K562 (cell line): ENCODE measurements around the gene CAMK2A. TPM values are rescaled to one million over a fixed set of nuclear protein-coding genes. Genes with fewer than 3 reads are reported as not detected.

Experiments used
- ATAC-seq: fragments of 200-7000 bp; cut with Tn5 transposase; 3 replicates; pipeline ENCODE4 v1.9.1; 2020; ENCODE audit warnings: moderate library complexity
- BruUV-seq: library from RNA; stranded (reverse); fragments of 400-500 nt; replicated peaks from 2 replicates; lab custom pipeline; 2021; lab: Mats Ljungman, UMichigan
- CTCF ChIA-PET: fragments of 300-600 bp; formaldehyde crosslinking; extraction: SDS; loops from one replicate; lab custom pipeline; 2021; ENCODE audit warnings: low intra/inter-chr PET ratio; lab: Yijun Ruan, JAX
- POLR2A ChIA-PET: fragments of 300-600, 350-650 bp; sonication (Branson Sonifier 250); formaldehyde crosslinking; extraction: SDS; loops from one replicate; lab custom pipeline; 2021; ENCODE audit warnings: antibody characterized with exemption, inconsistent platforms; lab: Yijun Ruan, JAX
- DNase-seq, 4 experiments: peaks; one replicate each; pipeline versions ENCODE4 v3.0.0 to v3.0.0-alpha.2; 2011 to 2018; ENCODE audit warnings: low spot score in 3 of 4, mixed read lengths in 3 of 4; ENCODE audit errors: extremely low read depth in 1 of 4
- FAIRE-seq: peaks from 2 replicates; lab custom pipeline; 2011; peaks lifted over from hg19 to GRCh38; lab: Jason Lieb, UNC
- H2AFZ ChIP-seq: 2 replicates; pipeline ENCODE4 v1.6.0; 2011; ENCODE audit warnings: low read depth, low read length, control low read depth, inconsistent platforms
- H3K27ac ChIP-seq: fragments of 200-600 bp; 3 replicates; pipeline ENCODE4 v1.8.0; 2011; ENCODE audit warnings: low read depth, mild to moderate bottlenecking, control low read depth, inconsistent platforms, low read length, moderate library complexity, mixed read lengths; ENCODE audit errors: extremely low read depth
- H3K27me3 ChIP-seq, 2 experiments: fragments of 300-600 bp in 1 of 2; 2 replicates in 1 of 2; 3 replicates in 1 of 2; pipeline versions ENCODE4 v1.6.0 to v1.8.0; 2011; ENCODE audit warnings: inconsistent platforms in 2 of 2, low read length in 2 of 2, mild to moderate bottlenecking in 1 of 2, mixed read lengths in 1 of 2, moderate library complexity in 1 of 2; ENCODE audit not compliant: control insufficient read depth in 2 of 2, insufficient read depth in 2 of 2
- H3K36me3 ChIP-seq: fragments of 300-600 bp; 3 replicates; pipeline ENCODE4 v1.8.0; 2011; ENCODE audit warnings: mild to moderate bottlenecking, low read length, inconsistent platforms; ENCODE audit not compliant: control insufficient read depth, insufficient read depth
- H3K4me1 ChIP-seq, 2 experiments: fragments of 200-600 bp in 1 of 2; replicated peaks in 1 of 2; 2 replicates in 1 of 2; 3 replicates in 1 of 2; pipeline versions ENCODE4 v1.5.1 to v1.8.0; 2011; ENCODE audit warnings: inconsistent platforms in 2 of 2, low read length in 2 of 2, mild to moderate bottlenecking in 1 of 2, mixed read lengths in 1 of 2, moderate library complexity in 1 of 2; ENCODE audit not compliant: control insufficient read depth in 2 of 2, insufficient read depth in 2 of 2
- H3K4me2 ChIP-seq: 2 replicates; pipeline ENCODE4 v1.6.1; 2011; ENCODE audit warnings: low read length, control low read depth, inconsistent platforms, mixed read lengths; ENCODE audit not compliant: insufficient read depth
- H3K4me3 ChIP-seq: fragments of 200-600 bp; sonication (generic), shearing (Covaris generic); 2 replicates; pipeline ENCODE4 v1.5.1; 2016; ENCODE audit warnings: control low read depth, inconsistent platforms
- H3K79me2 ChIP-seq: fragments of 200-600 bp; 3 replicates; pipeline ENCODE4 v1.8.0; 2011; ENCODE audit warnings: low read length, inconsistent platforms; ENCODE audit not compliant: control insufficient read depth, insufficient read depth
- H3K9ac ChIP-seq, 2 experiments: 2 replicates each; pipeline versions ENCODE4 v1.6.0 to v1.6.1; 2011; ENCODE audit warnings: low read depth in 2 of 2, low read length in 2 of 2, control low read depth in 1 of 2, inconsistent platforms in 1 of 2, mild to moderate bottlenecking in 1 of 2, mixed read lengths in 1 of 2; ENCODE audit not compliant: insufficient read depth in 1 of 2
- H3K9me1 ChIP-seq: one replicate; pipeline ENCODE4 v1.6.0; 2011; ENCODE audit warnings: inconsistent platforms, mild to moderate bottlenecking, low read length, moderate library complexity; ENCODE audit not compliant: control insufficient read depth, insufficient read depth
- H3K9me3 ChIP-seq: replicated peaks from 2 replicates; pipeline ENCODE4 v1.5.1; 2011; ENCODE audit warnings: low read depth, low read length, inconsistent platforms; ENCODE audit not compliant: control insufficient read depth, insufficient read depth
- H4K20me1 ChIP-seq: replicated peaks from 2 replicates; pipeline ENCODE4 v1.6.1; 2011; ENCODE audit warnings: low read length, inconsistent platforms, mixed read lengths; ENCODE audit not compliant: control insufficient read depth, insufficient read depth
- BRD4 ChIP-seq: fragments of 200-600 bp; sonication (generic); IDR thresholded peaks from 2 replicates; pipeline ENCODE4 v1.6.1; 2017; ENCODE audit warnings: inconsistent platforms
- CBFA2T2 ChIP-seq: fragments of 450-650 bp; conservative IDR thresholded peaks from 2 replicates; pipeline ENCODE4 v1.6.1; 2017; ENCODE audit warnings: mild to moderate bottlenecking
- CBX2 ChIP-seq: fragments of 200-600 bp; sonication (generic); IDR thresholded peaks from one replicate; pipeline ENCODE4 v1.6.1; 2012; ENCODE audit warnings: mild to moderate bottlenecking, low read length, inconsistent platforms; ENCODE audit not compliant: insufficient read depth, poor library complexity, severe bottlenecking
- DEAF1 ChIP-seq: fragments of 450-650 bp; formaldehyde crosslinking; IDR thresholded peaks from 2 replicates; pipeline ENCODE4 v1.4.0; 2020; ENCODE audit warnings: mild to moderate bottlenecking, moderate library complexity
- HDAC2 ChIP-seq: fragments of 450-650 bp; IDR thresholded peaks from 2 replicates; pipeline ENCODE4 v1.6.1; 2016; ENCODE audit warnings: mild to moderate bottlenecking
- HMG20A ChIP-seq: fragments of 450-650 bp; formaldehyde crosslinking; conservative IDR thresholded peaks from 2 replicates; pipeline ENCODE4 v1.4.0; 2020; ENCODE audit warnings: mild to moderate bottlenecking, mixed read lengths
- KLF1 ChIP-seq: fragments of 450-650 bp; IDR thresholded peaks from 2 replicates; pipeline ENCODE4 v1.6.1; 2016; ENCODE audit warnings: missing genetic modification characterization, missing compliant biosample characterization
- LARP7 ChIP-seq: fragments of 450-650 bp; IDR thresholded peaks from 2 replicates; pipeline ENCODE4 v1.6.1; 2016
- PML ChIP-seq: IDR thresholded peaks from 2 replicates; pipeline ENCODE4 v1.6.1; 2012; ENCODE audit warnings: low read length, inconsistent platforms
- REST ChIP-seq, 2 experiments: fragments of 450-650 bp; formaldehyde crosslinking in 1 of 2; IDR thresholded peaks; 2 replicates each; pipeline versions ENCODE4 v1.4.0 to v1.6.1; 2014 to 2020; ENCODE audit warnings: mild to moderate bottlenecking in 2 of 2, borderline replicate concordance in 1 of 2, low read depth in 1 of 2
- TGIF2 ChIP-seq: sonication (generic); formaldehyde crosslinking; IDR thresholded peaks from 2 replicates; pipeline ENCODE4 v1.8.1; 2022; ENCODE audit warnings: mild to moderate bottlenecking, missing genetic modification reagents, moderate library complexity
- ZNF212 ChIP-seq: fragments of 450-650 bp; formaldehyde crosslinking; IDR thresholded peaks from 2 replicates; pipeline ENCODE4 v1.4.0; 2020; ENCODE audit warnings: mild to moderate bottlenecking
- WGBS: fragments of 100-300 bp; shearing (Covaris generic); methylation state at CpG from one replicate; pipeline ENCODE4 v1.1.6; 2016; ENCODE audit warnings: low coverage, mixed read lengths; ENCODE audit not compliant: insufficient coverage; ENCODE audit errors: missing lambda C conversion rate; 5-methylcytosine and 5-hydroxymethylcytosine counted together
- in situ Hi-C: fragments of 300-500 bp; cut with MboI; formaldehyde crosslinking; loops from 4 replicates; pipeline ENCODE4 v1.15.0; 2018; ENCODE audit warnings: inconsistent platforms, mixed read lengths
- intact Hi-C: fragments of 100-400 bp; cut with micrococcal nuclease; formaldehyde crosslinking; loops from 2 replicates; pipeline ENCODE4 v1.14.2; 2022
- polyA plus RNA-seq, 8 experiments: library from polyadenylated mRNA; depleted of rRNA in 4 of 8; stranded (reverse) in 5 of 8; unstranded in 3 of 8; fragments of >200 nt; fragmentation: Nextera tagmentation in 2 of 8; fragmentation: Illumina TruSeq in 1 of 8; extraction: Ambion mirVana in 2 of 8; extraction: Trizol in 1 of 8; gene quantifications; 2 replicates each; pipeline versions ENCODE4 v1.2.1 to v1.2.3, GENCODE V29; 2011 to 2014; ENCODE audit warnings: inconsistent platforms in 1 of 8, missing spikeins in 1 of 8
- total RNA-seq, 7 experiments: library from RNA; depleted of rRNA in 6 of 7; stranded (reverse); fragments of >200 nt in 6 of 7; fragmentation: Illumina TruSeq in 2 of 7; extraction: Trizol in 2 of 7; gene quantifications; 2 replicates each; pipeline versions ENCODE4 v1.2.1 to v1.2.3, GENCODE V29; 2011 to 2021; ENCODE audit warnings: low replicate concordance in 1 of 7
- TF ChIP-seq, protein P1 (sequence below): fragments of 250-450 bp; sonication (Bioruptor Pico); IDR thresholded peaks from 2 replicates; pipeline ENCODE4 v1.5.0; 2020; ENCODE audit warnings: mild to moderate bottlenecking

The CAMK2A gene
- total and polyA plus RNA-seq, 9 of the 15 experiments (the other 6 are each of a cell fraction or from before 2014, with no cell fraction given) = 0.01 to 0.18 (median 0.04) TPM; not detected in 6

- ATAC-seq (no peak), FAIRE-seq (no peak), DNase-seq (no peak)
- Histone ChIP-seq H3K79me2 (no peaks in the 10 kb centered on the region), H3K9me3 (no peaks in the 10 kb centered on the region), H3K9ac (no peak overlapping the region), H3K4me1 (peaks cover 0 to 11% of the 10 kb centered on the region in 2 experiments; a peak in 1 of 5 replicates), H4K20me1 (0 out of 2 replicates have a peak, but pooled peaks cover 7% of the 10 kb centered on the region), H2AFZ (no peak overlapping the region), H3K36me3 (no peaks in the 10 kb centered on the region), H3K4me3 (no peak overlapping the region), H3K4me2 (no peak overlapping the region), H3K27ac (no peak overlapping the region), H3K9me1 (no peaks in the 10 kb centered on the region), H3K27me3 (peaks cover 29 to 83% of the 10 kb centered on the region in 2 experiments)
- intact Hi-C loops (no loop called here), in situ Hi-C loops (no loop called here)
- WGBS = 10% methylated on average over 8 of the region's 8 CpGs
- no TSS peak for BruUV-seq
- POLR2A ChIA-PET = interaction anchor here (0.6 kb wide), 2 partner anchors 52 to 87 kb away, joined by 3 read pairs; no protein-coding TSS in a partner anchor
- CTCF ChIA-PET = no interaction called here
- TF ChIP-seq HMG20A (no peak), HDAC2 (no peak), REST (IDR thresholded peaks at IDR 0.05; ENCODE audit: borderline replicate concordance) (no peak), REST (CRISPR knock-in tag; IDR thresholded peaks at IDR 0.05; ENCODE audit: low read depth) (no peak), KLF1 (tag) (no peak), ZNF212 (CRISPR knock-in tag) (no peak), BRD4 (no peak), CBFA2T2 (no peak), TGIF2 (CRISPR knock-in tag) (no peak), CBX2 (no peak), PML (no peak), DEAF1 (CRISPR knock-in tag) (no peak), LARP7 (no peak)
- TF ChIP-seq, protein P1, sequence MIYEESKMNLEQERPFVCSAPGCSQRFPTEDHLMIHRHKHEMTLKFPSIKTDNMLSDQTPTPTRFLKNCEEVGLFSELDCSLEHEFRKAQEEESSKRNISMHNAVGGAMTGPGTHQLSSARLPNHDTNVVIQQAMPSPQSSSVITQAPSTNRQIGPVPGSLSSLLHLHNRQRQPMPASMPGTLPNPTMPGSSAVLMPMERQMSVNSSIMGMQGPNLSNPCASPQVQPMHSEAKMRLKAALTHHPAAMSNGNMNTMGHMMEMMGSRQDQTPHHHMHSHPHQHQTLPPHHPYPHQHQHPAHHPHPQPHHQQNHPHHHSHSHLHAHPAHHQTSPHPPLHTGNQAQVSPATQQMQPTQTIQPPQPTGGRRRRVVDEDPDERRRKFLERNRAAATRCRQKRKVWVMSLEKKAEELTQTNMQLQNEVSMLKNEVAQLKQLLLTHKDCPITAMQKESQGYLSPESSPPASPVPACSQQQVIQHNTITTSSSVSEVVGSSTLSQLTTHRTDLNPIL (CRISPR knock-in tag) = no peak
These were observed 103.4 kb downstream of the CAMK2A start for GRCh38 chr5:150186137-150186536.
